HG03342 (cell line): ENCODE data around the gene AQP4.

Source experiments
- ATAC-seq: cut with Tn5 transposase; IDR thresholded peaks from one replicate; pipeline ENCODE4 v1.9.1; 2021; ENCODE audit warnings: mild to moderate bottlenecking, moderate library complexity; ENCODE audit not compliant: unreplicated experiment

The AQP4 gene

GRCh38 chr18:26865557-26865956 lies at the start of gene AQP4:
Gene AQP4 (minus strand): TSS chr18:26865707. CDS start chr18:26865689, 18 bp downstream.
- ATAC-seq, result no peak

- ATAC-seq, result no peak
Measured at GRCh38 chr18:26911840-26912239, 46.3 kb upstream of the AQP4 start.

GRCh38 chr18:26909599-26910290 lies 44.2 kb upstream of the AQP4 start:
- no peak for ATAC-seq

- no peak for ATAC-seq
Measured at GRCh38 chr18:26908906-26909305, 43.4 kb upstream of the AQP4 start.

GRCh38 chr18:26902291-26902690 lies 36.8 kb upstream of the AQP4 start:
- no peak for ATAC-seq

- no peak for ATAC-seq
Measured at GRCh38 chr18:26901020-26901419, 35.5 kb upstream of the AQP4 start.

- no peak for ATAC-seq
Measured at GRCh38 chr18:26894426-26894825, 28.9 kb upstream of the AQP4 start.

GRCh38 chr18:26893996-26894395 lies 28.5 kb upstream of the AQP4 start:
- no peak for ATAC-seq

- ATAC-seq, result no peak
Measured at GRCh38 chr18:26888259-26888658, 22.8 kb upstream of the AQP4 start.

- no peak for ATAC-seq
Measured at GRCh38 chr18:26875040-26875654, 9.6 kb upstream of the AQP4 start.

- ATAC-seq, result no peak
Measured at GRCh38 chr18:26874283-26874682, 8.8 kb upstream of the AQP4 start.

- peak; percentile 61 for ATAC-seq
Measured at GRCh38 chr18:26869640-26870039, 4.1 kb upstream of the AQP4 start.

GRCh38 chr18:26868968-26869586 lies 3.6 kb upstream of the AQP4 start:
- no peak for ATAC-seq

- ATAC-seq, result no peak
Measured at GRCh38 chr18:26867471-26867870, 2.0 kb upstream of the AQP4 start.

- ATAC-seq, result no peak
Measured at GRCh38 chr18:26864658-26865057, 849 bp downstream of the AQP4 start.

GRCh38 chr18:26863921-26864497 lies 1.5 kb downstream of the AQP4 start:
- ATAC-seq, result no peak

- no peak for ATAC-seq
Measured at GRCh38 chr18:26863122-26863879, 2.2 kb downstream of the AQP4 start.

- no peak for ATAC-seq
Measured at GRCh38 chr18:26862084-26862483, 3.4 kb downstream of the AQP4 start.

- ATAC-seq, result no peak
Measured at GRCh38 chr18:26854292-26854881, 11.1 kb downstream of the AQP4 start.

GRCh38 chr18:26853401-26853800 lies 12.1 kb downstream of the AQP4 start:
- no peak for ATAC-seq

GRCh38 chr18:26843760-26844159 lies 21.7 kb downstream of the AQP4 start:
- no peak for ATAC-seq
